Measurements from ENCODE around the gene ZNF512B. TPM values are rescaled to one million over a fixed set of nuclear protein-coding genes. Genes with fewer than 3 reads are reported as not detected.

The ZNF512B gene
- polyA plus RNA-seq, 2 of the 4 experiments (the other 2 are of a cell fraction): 2.1 to 16.8 TPM

- ChIA-PET CTCF (interaction anchor here (1.0 to 4.3 kb wide), 4 partner anchors 11 to 32 kb away, joined by 3 to 22 read pairs (median 5); partner anchors contain the start of gene PRPF6), POLR2A (interaction anchor here (1.1 kb wide), 2 partner anchors 10 to 26 kb away, joined by 3 to 4 read pairs; no protein-coding TSS in a partner anchor)
- no peak overlapping the region for H3K4me3 ChIP-seq
- ATAC-seq (no peak), DNase-seq (ENCODE audit: low read depth in 1 of 2, low spot score in 1 of 2) (no peak), FAIRE-seq (no peak)
- 0 out of 3 replicates have a peak, but pooled peaks cover 6% of the 10 kb centered on the region for H3K9me3 ChIP-seq
- H3K27ac ChIP-seq: no peak overlapping the region
- TF ChIP-seq NPAS2 (CRISPR knock-in tag; IDR thresholded peaks at IDR 0.05; ENCODE audit: borderline replicate concordance): no peak
- no peak for TF ChIP-seq ZNF302 (CRISPR knock-in tag; IDR thresholded peaks at IDR 0.05)
- TF ChIP-seq CBX2 (IDR thresholded peaks at IDR 0.05; ENCODE audit: borderline replicate concordance, low read depth): no peak
- TF ChIP-seq EHF (CRISPR knock-in tag; IDR thresholded peaks at IDR 0.05): no peak
- TF ChIP-seq RAD21 (conservative IDR thresholded peaks at IDR 0.05 in 1 of 2, IDR thresholded peaks at IDR 0.05 in 1 of 2): no peak
- no peak for TF ChIP-seq ZFP36 (IDR thresholded peaks at IDR 0.05; ENCODE audit: borderline replicate concordance, partially characterized antibody)
- TF ChIP-seq RNF2 (IDR thresholded peaks at IDR 0.05; ENCODE audit: borderline replicate concordance, low read depth): no peak
- no peak for TF ChIP-seq KDM5A (IDR thresholded peaks at IDR 0.05)
- no peak for TF ChIP-seq HOXA7 (CRISPR knock-in tag; IDR thresholded peaks at IDR 0.05)
- no peak for TF ChIP-seq MAFK (IDR thresholded peaks at IDR 0.05; ENCODE audit: partially characterized antibody)
- TF ChIP-seq KDM1A (IDR thresholded peaks at IDR 0.05; ENCODE audit: low read depth): no peak
- no peak for TF ChIP-seq REST (IDR thresholded peaks at IDR 0.05)
- no peak for TF ChIP-seq TFCP2L1 (CRISPR knock-in tag; IDR thresholded peaks at IDR 0.05)
- H3K4me2 ChIP-seq: no peak overlapping the region
- 92% methylated on average over 10 of the region's 10 CpGs for WGBS (ENCODE audit: missing lambda C conversion rate)
- no peaks in the 10 kb centered on the region for H3K4me1 ChIP-seq
Observed at GRCh38 chr20:64006490-64006889, 36.8 kb upstream of the ZNF512B start.

GRCh38 chr20:64005394-64005793, 35.7 kb upstream of the ZNF512B start:
- ATAC-seq (no peak), DNase-seq (ENCODE audit: low read depth in 1 of 2, low spot score in 1 of 2) (no peak), FAIRE-seq (no peak)
- H3K4me3 ChIP-seq: no peak overlapping the region
- no peak for TF ChIP-seq SMC3 (IDR thresholded peaks at IDR 0.05)
- no peak for TF ChIP-seq BHLHE40 (IDR thresholded peaks at IDR 0.05; ENCODE audit: low read depth, low read length)
- TF ChIP-seq BCL3 (IDR thresholded peaks at IDR 0.05): no peak
- no peak for TF ChIP-seq NPAS2 (CRISPR knock-in tag; IDR thresholded peaks at IDR 0.05; ENCODE audit: borderline replicate concordance)
- TF ChIP-seq POLR2A (IDR thresholded peaks at IDR 0.05; ENCODE audit: low read length): no peak
- TF ChIP-seq PHF8 (IDR thresholded peaks at IDR 0.05; ENCODE audit: borderline replicate concordance, low read depth): no peak
- no peak for TF ChIP-seq PBX3 (IDR thresholded peaks at IDR 0.05)
- TF ChIP-seq JUN (IDR thresholded peaks at IDR 0.05): no peak
- no peak for TF ChIP-seq ELK1 (IDR thresholded peaks at IDR 0.05; ENCODE audit: low read depth, low read length)
- TF ChIP-seq NR3C1 (IDR thresholded peaks at IDR 0.05): no peak
- TF ChIP-seq EP300 (IDR thresholded peaks at IDR 0.05): no peak
- no peak for TF ChIP-seq CBX2 (IDR thresholded peaks at IDR 0.05; ENCODE audit: borderline replicate concordance, low read depth)
- no peak for TF ChIP-seq FOXS1 (CRISPR knock-in tag; IDR thresholded peaks at IDR 0.05)
- no peak for TF ChIP-seq FOSB (CRISPR knock-in tag; IDR thresholded peaks at IDR 0.05)
- no peak for TF ChIP-seq TP53 (CRISPR knock-in tag; IDR thresholded peaks at IDR 0.05)
- no peak for TF ChIP-seq RFX5 (IDR thresholded peaks at IDR 0.05)
- H3K9me3 ChIP-seq: 0 out of 3 replicates have a peak, but pooled peaks cover 6% of the 10 kb centered on the region
- POLR2A ChIA-PET: no interaction called here
- WGBS (ENCODE audit: missing lambda C conversion rate): 84% methylated on average over 6 of the region's 6 CpGs
- CTCF ChIA-PET: interaction anchor here (4.3 kb wide), 1 partner anchor 34 kb away, joined by 22 read pairs; no protein-coding TSS in a partner anchor
- no peak overlapping the region for H3K4me2 ChIP-seq
- no peaks in the 10 kb centered on the region for H3K4me1 ChIP-seq
- H3K27ac ChIP-seq: no peak overlapping the region

Data from A549 (cell line).